Measurements from ENCODE around the gene COPS2. TPM values are rescaled to one million over a fixed set of nuclear protein-coding genes. Genes with fewer than 3 reads are reported as not detected.

COPS2 gene
- total and polyA plus RNA-seq, 2 of the 13 experiments (the other 11 are each of a cell fraction or from before 2014, with no cell fraction given) = 37.8 to 66.3 TPM

DNA sequence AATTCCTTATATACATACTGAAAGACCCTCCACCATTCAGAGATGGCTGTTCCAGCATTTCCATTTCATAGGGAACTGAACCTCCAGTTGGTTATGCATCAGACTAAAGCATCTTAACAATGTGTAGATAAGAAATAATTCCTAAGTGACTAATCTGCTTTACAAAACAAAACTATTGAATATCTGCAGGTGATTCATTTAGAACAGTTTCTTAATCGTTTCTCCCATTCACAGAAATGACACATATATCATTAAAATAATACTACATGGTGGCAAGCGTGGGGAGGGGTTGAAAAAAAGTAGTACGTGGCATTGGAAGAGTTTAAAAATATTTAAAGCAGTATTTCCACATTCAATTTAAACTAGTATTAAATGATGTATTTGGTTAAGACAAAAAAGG, 19.5 kb downstream of the COPS2 start:
- Histone ChIP-seq H3K36me3 (replicated peaks in 1 of 2; ENCODE audit: control insufficient read depth in 1 of 2, insufficient read depth in 2 of 2, low read length in 2 of 2) (peaks cover 6 to 73% of the 10 kb centered on the region in 2 experiments; a peak in 4 of 5 replicates), H3K9ac (ENCODE audit: insufficient read depth, low read depth, low read length) (no peak overlapping the region), H3K4me1 (ENCODE audit: insufficient read depth, low read length) (no peaks in the 10 kb centered on the region), H4K20me1 (ENCODE audit: insufficient read depth, low read length) (no peaks in the 10 kb centered on the region), H2AFZ (ENCODE audit: low read length) (no peak overlapping the region), H3K4me2 (ENCODE audit: low read depth, low read length) (no peak overlapping the region), H3K27ac (ENCODE audit: extremely low read length, insufficient read depth, low read length) (no peak overlapping the region), H3K27me3 (ENCODE audit: control insufficient read depth in 1 of 2, insufficient read depth in 2 of 2, low read length in 2 of 2) (no peaks in the 10 kb centered on the region), H3K79me2 (ENCODE audit: insufficient read depth, low read length) (no peaks in the 10 kb centered on the region), H3K4me3 (replicated peaks in 1 of 3; ENCODE audit: insufficient read depth in 1 of 3, low read depth in 2 of 3, low read length in 3 of 3) (no peak overlapping the region), H3K9me3 (ENCODE audit: low read length) (no peaks in the 10 kb centered on the region)
- no TSS peak for BruUV-seq (replicated peaks)
- intact Hi-C loops (cut with micrococcal nuclease; ENCODE audit: unreplicated experiment) (no loop called here), in situ Hi-C loops (cut with HindIII; ENCODE audit: extremely low pct_ligation_motif_present, low pct_unique_long_range_greater_than_20kb) (no loop called here)
- ChIA-PET POLR2A (no interaction called here), CTCF (ENCODE audit: low intra/inter-chr PET ratio, low total read pairs) (no interaction called here)
- WGBS (ENCODE audit: low lambda C conversion rate) = 80% methylated on average over 3 of the region's 3 CpGs
- DNase-seq (ENCODE audit: low spot score) = no peak
- no peak for FAIRE-seq
- no peak for ATAC-seq
- TF ChIP-seq MAFK (conservative IDR thresholded peaks at IDR 0.05 in 1 of 2, IDR thresholded peaks at IDR 0.05 in 1 of 2; ENCODE audit: low read length in 2 of 2) = no peak
- TF ChIP-seq CCAR2 (optimal IDR thresholded peaks at IDR 0.05; ENCODE audit: low read depth, low read length) = no peak
- no peak for TF ChIP-seq PRDM15 (CRISPR knock-in tag; IDR thresholded peaks at IDR 0.05)
- no peak for TF ChIP-seq NFATC3 (CRISPR knock-in tag; IDR thresholded peaks at IDR 0.05)

GRCh38 chr15:49135342-49135857, 20.0 kb downstream of the COPS2 start:
- H3K9ac ChIP-seq (ENCODE audit: insufficient read depth, low read depth, low read length) = no peak overlapping the region

More at GRCh38 chr15:49135342-49135857, 20.0 kb downstream of the COPS2 start:
- WGBS (ENCODE audit: low lambda C conversion rate) = 97% methylated on average over 2 of the region's 2 CpGs
- no peak overlapping the region for H2AFZ ChIP-seq (ENCODE audit: low read length)
- H3K27ac ChIP-seq (ENCODE audit: extremely low read length, insufficient read depth, low read length) = no peak overlapping the region
- DNase-seq (ENCODE audit: low spot score) (no peak), ATAC-seq (no peak), FAIRE-seq (no peak)
- no peaks in the 10 kb centered on the region for H4K20me1 ChIP-seq (ENCODE audit: insufficient read depth, low read length)
- H3K4me1 ChIP-seq (ENCODE audit: insufficient read depth, low read length) = no peaks in the 10 kb centered on the region
- no TSS peak for BruUV-seq (replicated peaks)
- ChIA-PET POLR2A (no interaction called here), CTCF (ENCODE audit: low intra/inter-chr PET ratio, low total read pairs) (no interaction called here)
- no peaks in the 10 kb centered on the region for H3K79me2 ChIP-seq (ENCODE audit: insufficient read depth, low read length)
- intact Hi-C loops (cut with micrococcal nuclease; ENCODE audit: unreplicated experiment) (no loop called here), in situ Hi-C loops (cut with HindIII; ENCODE audit: extremely low pct_ligation_motif_present, low pct_unique_long_range_greater_than_20kb) (no loop called here)
- TF ChIP-seq ZZZ3 (CRISPR knock-in tag; IDR thresholded peaks at IDR 0.05; ENCODE audit: borderline replicate concordance) = no peak
- TF ChIP-seq ZNF552 (CRISPR knock-in tag; IDR thresholded peaks at IDR 0.05; ENCODE audit: borderline replicate concordance) = no peak
- TF ChIP-seq HMG20A (CRISPR knock-in tag; IDR thresholded peaks at IDR 0.05; ENCODE audit: borderline replicate concordance) = no peak
- no peaks in the 10 kb centered on the region for H3K27me3 ChIP-seq (ENCODE audit: control insufficient read depth in 1 of 2, insufficient read depth in 2 of 2, low read length in 2 of 2)
- no peak overlapping the region for H3K4me2 ChIP-seq (ENCODE audit: low read depth, low read length)
- no peak overlapping the region for H3K4me3 ChIP-seq (replicated peaks in 1 of 3; ENCODE audit: insufficient read depth in 1 of 3, low read depth in 2 of 3, low read length in 3 of 3)
- peaks cover 7 to 69% of the 10 kb centered on the region in 2 experiments; a peak in 3 of 5 replicates for H3K36me3 ChIP-seq (replicated peaks in 1 of 2; ENCODE audit: control insufficient read depth in 1 of 2, insufficient read depth in 2 of 2, low read length in 2 of 2)
- H3K9me3 ChIP-seq (ENCODE audit: low read length) = no peaks in the 10 kb centered on the region

Data from HepG2 (cell line).